HG02938 (cell line): ENCODE measurements around the gene TRIM38.
"Not testable (repeated sequence)": the region's sequence is repeated elsewhere in the genome, so short reads cannot be mapped to it uniquely, and the experiment has no call there.

ENCODE experiments used
- ATAC-seq: cut with Tn5 transposase; IDR thresholded peaks from one replicate; pipeline ENCODE4 v1.9.1; 2021; ENCODE audit warnings: mild to moderate bottlenecking, moderate library complexity; ENCODE audit not compliant: unreplicated experiment

Gene TRIM38

DNA sequence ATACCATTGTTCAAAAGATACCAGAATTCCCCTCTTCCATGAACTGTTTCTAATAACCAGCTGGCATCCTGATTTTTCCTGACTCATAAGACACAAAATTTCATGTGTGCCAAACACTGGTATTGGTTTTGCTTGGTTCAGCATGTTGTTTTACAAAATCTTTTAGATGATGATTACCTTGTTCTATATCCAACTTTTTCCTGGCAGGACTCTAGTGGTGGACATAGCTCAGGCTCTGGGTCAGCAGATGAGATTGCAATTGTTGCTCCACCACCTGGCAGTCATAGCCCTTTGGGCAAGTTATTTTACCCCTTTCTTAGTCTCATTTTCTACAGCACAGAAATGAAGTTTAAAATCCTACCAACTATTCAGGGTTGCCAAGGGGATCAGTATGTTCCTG is 6.2 kb downstream of the TRIM38 start:
- ATAC-seq, result no peak

DNA sequence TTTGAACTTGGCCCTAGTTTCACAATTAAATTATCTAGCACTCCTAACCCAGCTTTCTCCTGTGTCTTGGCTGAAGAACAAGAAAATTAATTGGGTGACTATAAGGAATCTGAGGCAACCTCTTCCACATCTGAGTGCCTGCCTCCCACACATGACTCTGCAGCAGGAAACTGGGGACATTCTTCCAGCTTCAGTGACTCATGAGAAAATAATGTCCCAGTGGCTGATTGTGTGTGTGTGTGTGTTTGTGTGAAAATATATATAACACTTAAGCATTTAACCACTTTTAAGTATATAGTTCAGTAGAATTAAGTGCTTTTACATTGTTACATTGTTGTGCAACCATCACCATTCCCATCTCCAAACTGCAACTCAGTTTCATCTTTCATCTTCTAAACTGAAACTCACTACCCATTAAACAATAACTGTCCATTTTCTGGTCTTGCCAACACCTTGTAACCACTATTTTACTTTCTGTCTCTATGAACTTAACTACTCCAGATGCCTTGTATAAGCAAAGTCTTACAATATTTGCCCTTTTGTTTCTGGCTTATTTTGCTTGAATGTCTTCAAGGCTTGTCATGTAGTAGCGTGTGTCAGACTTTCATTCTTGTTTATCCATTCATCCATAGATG is 8.7 kb downstream of the TRIM38 start:
- ATAC-seq, result no peak

DNA sequence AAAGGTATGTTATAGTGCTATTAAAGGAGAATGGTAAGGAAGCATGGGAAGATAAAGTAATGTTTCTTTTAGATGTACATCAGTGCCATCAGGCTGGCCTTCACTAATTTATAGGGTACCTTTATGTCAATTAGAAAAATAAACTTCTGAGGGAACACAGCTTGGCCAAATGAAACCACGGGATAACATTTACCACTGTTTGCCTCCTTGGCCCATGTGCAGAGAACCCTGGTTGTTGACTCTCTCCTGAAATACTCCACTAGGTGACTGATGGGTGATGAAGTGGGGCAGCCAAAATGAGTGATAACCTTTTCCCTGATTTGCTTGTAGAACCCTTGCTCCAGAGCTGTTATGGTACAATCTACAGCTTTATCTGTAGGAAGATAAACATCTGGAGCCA is 9.5 kb downstream of the TRIM38 start:
- ATAC-seq, result no peak

DNA sequence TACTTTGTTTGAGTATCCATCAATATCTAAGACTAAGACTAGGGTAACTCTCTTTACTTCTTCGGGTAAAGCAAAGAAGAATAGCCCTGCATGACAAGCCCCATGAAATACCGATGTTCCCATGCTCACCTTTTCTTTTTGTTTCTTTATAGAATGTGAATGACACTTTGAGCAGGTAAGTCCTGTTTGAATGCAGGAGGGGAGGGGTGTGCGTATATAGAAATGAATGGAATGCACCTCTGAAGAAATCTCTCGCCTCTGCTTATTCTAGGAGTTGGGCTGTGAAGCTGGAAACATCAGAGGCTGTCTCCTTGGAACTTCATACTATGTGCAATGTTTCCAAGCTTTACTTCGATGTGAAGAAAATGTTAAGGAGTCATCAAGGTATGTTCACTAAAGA is 10.3 kb downstream of the TRIM38 start:
- ATAC-seq, result no peak

DNA sequence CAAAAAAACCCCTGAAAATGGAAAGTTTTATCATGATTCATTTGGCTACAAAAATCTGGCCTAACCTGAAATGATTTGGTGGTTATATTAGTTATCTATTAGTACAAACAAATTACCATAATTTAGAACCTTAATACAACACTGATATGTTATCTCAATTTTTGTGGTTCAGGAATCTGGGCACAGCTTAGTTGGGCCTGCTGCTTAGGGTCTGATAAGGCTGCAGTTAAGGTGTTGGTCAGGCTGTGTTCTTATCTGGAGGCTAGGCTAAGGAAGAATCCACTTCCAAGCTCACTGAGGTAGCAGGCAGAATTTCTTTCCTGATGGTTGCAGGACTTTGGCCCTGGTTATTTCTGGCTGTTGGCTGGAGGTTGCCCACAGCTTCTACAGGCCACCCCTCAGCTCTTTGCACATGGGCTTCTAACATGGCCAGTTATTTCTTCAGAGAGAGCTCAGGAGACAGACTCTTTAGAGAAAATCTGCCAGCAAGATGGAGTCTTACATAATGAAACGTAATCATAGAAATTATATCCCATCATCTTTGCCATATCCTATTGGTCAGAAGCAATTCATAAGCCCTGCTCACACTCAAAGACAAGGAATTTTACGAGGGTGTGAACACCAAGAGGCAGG is 11.4 kb downstream of the TRIM38 start:
- ATAC-seq, result no peak

DNA sequence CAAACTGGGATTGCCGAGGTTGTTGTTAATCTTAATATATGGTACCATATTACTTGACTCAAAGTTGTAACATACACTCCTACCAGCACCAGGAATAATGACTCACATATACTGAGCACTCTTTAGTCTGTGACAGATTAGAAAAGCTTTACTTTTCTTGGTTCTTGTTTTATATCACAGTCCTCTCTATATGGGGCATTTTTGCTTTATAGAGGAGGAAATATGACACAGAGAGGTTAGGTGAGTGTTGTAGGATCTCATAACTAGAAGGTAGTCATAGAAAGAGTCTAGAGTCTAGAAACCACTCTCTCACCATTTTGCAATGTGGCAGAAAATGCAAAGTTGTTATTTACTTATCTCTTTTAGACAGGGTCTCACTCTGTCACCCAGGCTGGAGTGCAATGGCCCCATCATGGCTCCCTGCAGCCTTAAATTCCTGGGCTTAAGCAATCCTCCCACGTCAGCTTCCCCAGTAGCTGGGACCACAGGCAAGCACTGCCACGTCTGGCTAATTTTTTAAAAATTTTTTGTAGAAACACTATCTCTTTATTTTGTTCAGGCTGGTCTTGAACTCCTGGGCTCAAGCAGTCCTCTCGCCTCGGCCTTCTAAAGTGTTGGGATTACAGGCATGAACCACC is 13.4 kb downstream of the TRIM38 start:
- no peak for ATAC-seq

DNA sequence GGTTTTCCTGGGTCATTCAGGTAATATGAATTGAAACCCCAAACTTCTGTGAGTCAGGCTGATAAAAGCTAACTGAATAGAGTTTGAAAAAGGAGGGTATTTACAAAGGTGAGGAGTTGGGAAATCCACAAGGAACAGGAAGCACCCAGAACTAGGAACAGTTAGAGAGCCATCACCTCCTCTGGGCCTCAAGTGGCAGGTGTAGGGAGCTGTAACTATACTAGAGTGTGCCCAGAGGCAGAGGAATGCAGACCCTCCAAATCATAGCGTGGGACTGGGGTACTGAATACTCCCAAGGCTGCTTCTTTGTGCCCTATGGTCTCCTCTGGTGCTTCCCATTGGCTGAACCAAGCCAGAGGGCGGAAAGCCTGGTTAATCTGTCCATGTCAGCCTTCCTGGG is 18.3 kb downstream of the TRIM38 start:
- no peak for ATAC-seq

DNA sequence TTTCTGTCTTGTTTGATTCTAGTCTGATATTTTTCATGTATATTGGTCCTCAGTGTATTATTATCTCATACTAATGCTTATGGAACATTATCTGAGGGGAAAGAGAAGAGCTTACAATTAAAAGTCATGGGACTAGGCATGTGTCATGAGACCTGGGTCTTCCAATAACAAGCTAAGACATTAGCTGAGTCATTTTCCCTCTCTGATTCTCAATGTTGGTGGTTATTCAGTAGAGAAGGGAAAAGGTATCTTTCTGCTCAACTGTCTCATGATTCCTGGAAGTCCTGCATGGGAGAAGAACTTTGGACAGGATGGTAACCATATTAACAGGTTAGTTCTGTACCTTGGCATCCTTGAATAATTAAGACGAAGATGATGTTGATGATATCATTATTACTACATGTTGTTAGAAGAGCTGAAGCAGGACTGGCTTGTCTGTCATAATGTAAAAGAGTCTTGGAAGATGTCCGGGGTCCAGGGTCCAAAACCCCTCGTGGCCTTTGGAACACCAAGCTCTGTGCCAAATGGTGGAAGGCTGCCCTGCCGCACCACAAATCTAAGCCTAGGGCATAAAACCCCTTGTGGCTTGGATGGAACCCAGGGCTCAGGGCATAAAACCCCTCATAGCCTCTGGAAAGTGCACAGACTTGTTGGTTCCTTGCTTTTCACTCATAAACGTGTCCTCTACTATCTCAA is 19.1 kb downstream of the TRIM38 start:
- no peak for ATAC-seq

DNA sequence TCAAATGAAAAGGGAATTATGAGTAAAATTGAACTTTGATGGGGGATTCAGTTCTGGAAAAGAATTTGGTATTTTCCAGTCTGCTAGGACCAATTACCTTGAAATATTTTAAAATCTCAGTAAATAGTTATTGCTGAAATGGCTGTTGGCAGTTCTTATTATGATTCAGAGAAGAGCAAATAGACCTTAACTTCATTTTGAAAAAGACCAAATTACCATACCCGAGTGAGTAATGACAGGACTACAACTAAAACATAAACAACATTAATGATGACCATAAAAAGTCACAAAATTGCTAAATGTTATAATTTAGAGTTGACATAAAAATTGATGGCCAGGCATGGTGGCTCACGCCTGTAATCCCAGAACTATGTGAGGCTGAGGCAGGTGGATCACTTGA is 21.7 kb downstream of the TRIM38 start:
- ATAC-seq, result no peak

DNA sequence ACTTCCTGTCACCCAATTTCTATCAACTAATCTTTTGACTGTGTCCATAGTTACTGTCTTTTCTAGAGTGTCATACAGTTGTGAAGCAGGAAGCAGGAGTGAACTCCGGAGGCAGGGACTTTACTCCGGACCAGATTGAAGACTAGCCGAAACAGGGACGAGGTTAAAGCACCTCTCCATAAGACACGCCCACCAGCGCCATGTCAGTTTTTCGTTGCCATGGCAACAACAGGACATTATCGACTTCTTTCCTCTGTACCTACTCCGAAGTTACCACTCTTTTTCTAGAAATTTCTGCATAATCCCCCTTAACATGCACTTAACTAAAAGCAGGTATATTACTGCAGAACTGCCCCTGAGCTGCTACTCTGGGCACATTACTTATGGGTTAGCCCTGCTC is 25.2 kb downstream of the TRIM38 start:
- ATAC-seq, result no peak

DNA sequence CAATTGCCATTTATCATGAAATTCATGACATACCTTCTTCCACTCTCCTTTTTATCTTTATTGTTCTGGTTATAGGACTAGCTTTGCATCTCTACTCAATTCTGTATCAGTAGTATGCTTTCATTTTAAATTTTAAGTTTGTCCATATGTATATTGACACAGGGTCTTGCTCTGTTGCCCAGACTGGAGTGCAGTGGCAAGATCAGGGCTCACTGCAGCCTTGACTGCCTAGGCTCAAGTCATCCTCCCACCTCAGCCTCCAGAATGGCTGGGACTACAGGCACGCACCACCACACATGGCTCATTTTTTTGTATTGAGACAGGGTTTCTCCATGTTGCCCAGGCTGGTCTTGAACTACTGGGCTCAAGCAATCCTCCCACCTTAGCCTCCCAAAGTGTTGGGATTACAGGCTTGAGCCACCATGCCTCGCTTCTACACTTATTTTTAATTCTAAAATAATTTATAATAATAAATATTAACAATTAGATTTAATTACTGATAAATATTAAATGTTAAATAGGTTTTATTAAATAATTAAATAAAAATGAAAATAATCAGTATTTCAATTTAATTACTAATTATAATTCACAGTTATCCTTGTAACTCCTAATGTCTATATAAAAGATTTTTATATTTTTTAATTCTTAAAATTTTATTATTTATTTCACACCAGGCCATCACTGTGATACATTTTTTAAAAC is 27.7 kb downstream of the TRIM38 start:
- ATAC-seq, result no peak

DNA sequence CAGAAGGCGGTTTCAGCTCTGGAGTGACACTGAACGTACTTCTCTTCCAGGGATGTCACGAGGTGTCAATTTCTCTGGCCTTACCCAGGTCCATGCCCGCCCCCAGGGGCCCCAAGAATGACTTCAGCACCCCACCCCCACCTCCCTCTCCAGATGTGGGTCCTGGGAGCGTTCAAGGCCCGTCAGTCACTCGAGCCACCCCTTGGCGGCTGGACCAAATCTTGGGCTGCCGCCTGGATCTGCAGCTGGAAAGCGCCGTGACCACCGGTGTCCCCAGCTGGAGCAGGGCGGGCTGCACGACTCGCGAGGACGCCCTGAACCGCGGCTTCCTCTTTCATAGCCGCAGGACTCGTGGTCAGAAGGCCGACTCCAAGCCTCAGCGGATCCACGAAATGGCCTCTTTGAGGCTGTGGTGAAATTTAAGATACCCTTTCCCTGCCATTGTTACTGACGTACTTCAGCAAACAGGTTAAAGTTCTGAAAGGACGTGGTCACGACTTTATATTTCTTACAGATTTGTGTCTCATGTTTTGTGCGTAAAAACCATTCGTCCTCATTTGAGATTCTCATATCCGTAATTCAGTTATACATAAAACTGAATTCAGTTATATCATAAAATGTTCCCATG is 29.3 kb downstream of the TRIM38 start:
- ATAC-seq, result peak; percentile 40

DNA sequence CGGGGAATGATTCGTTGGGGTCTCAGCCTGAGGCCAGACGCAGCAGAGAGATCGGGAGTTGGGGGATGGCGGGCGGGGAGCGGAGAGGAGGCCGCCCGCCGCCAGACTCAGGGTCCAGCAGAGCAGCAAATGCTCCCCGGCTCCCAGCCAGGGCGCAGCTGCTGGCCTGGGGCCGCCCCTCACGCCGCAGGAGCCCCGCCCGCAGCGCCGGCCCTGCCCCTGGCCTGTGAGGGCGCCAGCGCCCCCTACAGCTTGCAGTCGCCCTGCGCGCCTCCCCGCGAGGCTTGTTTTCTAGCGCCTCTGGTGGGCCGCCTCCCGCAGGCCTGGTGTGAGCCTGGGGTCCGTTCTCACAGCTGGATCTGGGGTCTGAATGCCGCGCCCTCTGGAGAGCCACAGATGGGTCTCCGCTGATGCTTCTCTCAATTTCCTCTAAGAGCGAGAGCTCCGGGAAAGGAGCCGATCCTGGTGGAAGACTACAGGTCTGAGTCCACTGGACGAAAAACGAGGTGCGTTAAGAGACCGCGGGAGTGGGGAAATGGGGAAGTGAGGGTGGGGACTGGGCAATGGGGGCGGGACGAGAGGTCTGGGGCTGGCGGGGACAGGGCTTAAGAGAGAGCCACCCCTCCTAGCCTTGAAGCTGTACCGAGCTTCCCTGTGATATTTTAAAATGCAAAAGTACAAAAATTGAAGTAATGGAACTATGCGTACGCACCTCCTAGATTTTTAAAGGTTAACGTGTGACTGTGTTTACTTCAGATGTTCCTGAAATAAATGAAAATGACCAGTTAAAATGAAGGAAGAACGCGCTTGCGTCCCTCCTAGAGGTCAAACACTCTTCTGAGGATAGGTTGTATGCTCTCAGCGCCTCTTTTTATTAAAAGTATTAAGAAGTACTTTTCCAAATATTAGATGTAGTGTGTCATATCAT is 30.1 kb downstream of the TRIM38 start:
- ATAC-seq, result peak; percentile 77

DNA sequence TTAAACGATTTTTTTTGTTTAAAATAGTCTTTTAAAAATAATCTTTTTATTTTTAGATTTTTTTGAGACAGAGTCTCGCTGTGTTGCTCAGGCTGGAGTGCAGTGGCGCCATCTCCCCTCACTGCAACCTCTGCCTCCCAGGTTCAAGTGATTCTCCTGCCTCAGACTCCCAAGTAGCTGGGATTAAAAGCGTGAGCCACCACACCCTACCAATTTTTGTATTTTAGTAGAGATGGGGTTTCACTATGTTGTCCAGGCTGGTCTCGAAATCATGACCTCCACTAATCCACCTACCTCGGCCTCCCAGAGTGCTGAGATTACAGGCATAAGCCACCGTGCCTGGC is 30.7 kb downstream of the TRIM38 start:
- not testable (repeated sequence) for ATAC-seq

DNA sequence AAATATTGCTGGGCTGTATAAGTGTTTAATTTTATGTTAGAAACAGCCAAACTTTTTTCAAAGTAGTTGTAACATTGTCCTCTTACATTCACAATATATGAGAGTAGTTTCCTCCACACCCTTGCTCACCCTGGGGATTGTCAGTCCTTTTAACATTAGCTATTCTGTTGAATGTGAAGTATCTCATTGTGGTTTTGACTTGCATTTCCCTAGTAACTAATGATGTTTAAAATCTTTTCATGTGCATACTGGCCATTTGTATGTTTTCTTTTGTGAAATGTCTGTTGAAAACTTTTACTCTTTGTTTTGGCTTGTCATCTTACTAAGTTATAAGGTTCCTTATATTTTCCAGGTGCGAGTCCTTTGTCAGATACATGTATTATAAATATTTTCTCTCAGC is 32.9 kb downstream of the TRIM38 start:
- ATAC-seq, result no peak

DNA sequence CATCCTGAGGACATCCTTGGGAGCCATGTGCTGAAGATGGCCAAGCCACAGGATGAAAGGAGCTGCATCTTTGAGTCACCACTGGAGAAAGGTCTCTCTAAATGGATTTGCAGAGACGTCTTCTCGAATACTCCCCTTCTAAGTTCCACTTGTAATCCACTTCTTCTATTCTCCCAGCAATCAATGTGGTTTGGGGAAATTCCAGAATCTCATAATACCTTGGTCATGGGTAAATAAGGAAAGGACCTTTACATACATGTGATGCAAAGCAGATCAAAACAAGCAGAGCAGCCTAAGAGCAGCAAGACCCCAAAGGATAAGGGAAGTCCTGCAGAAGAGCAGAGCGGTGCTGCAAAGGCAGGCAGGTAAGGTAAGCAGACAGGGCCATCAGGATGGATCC is 35.3 kb downstream of the TRIM38 start:
- no peak for ATAC-seq

DNA sequence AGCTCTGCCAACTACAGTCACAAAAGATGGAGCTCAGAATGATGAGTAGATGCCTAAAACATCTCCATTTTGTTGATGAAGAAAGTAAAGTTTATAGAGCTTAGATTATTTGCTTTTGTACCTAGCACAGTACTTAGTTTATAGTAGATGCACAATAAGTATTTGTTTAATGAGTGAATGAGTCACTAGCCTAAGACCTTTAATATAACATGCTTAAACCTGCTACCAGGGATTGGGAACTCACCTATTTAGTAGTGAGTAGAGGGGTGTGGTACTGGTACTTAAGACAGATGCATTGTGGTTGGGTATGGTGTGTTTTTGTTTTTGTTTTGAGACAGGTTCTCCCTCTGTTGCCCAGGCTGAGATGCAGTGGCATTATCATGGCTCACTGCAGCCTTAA is 35.8 kb downstream of the TRIM38 start:
- no peak for ATAC-seq

DNA sequence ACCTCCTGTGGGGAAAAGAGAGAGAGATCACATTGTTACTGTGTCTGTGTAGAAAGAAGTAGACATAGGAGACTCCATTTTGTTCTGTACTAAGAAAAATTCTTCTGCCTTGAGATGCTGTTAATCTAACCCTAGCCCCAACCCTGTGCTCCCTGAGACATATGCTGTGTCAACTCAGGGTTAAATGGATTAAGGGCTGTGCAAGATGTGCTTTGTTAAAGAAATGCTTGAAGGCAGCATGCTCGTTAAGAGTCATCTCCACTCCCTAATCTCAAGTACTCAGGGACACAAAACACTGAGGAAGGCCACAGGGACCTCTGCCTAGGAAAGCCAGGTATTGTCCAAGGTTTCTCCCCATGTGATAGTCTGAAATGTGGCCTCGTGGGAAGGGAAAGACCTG is 36.6 kb downstream of the TRIM38 start:
- ATAC-seq, result not testable (repeated sequence)

DNA sequence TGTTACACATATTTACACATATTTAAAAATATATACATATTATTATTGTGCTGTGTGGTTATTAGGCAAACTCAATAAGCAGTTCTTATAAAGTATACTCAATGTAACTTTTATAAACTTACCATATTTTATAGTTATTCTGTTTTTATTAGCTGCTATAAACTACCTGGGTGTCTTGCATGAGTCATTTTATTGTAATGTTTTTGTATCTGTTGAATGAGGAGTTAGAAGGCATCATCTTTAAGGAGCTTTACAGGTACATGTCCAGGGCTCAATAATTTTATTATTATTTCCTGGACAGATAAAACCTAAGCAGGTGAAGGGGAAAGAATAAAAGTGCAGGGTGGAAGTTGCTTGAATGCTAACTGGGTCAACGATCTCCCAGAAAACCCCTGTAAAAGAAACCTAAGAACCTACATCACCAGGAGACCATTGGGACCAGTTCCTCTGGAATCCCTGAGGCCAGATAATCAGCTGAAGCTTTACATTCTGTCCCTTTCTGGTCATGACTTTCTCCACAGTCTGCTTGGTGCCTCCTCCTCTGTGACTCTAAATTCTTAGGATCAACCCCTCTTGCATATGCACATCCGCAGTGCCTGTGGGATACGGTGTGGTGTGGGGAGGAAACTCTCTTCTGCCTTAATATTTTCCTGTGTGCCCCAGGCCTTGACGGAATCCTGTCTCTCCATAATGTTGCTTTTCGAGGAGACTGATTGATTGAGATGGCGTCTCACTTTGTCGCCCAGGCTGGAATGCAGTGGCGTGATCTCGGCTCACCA is 38.0 kb downstream of the TRIM38 start:
- ATAC-seq, result no peak
